HG03066 (cell line): ENCODE results near the gene CD93.

Source experiments
- ATAC-seq: cut with Tn5 transposase; IDR thresholded peaks from one replicate; pipeline ENCODE4 v1.9.1; 2021; ENCODE audit warnings: low read depth; ENCODE audit not compliant: unreplicated experiment

The CD93 gene

GRCh38 chr20:23086056-23086566 lies at the start of gene CD93:
TSS of gene CD93 (minus strand) at chr20:23086324. CDS start at chr20:23086192, 132 bp downstream.
- no peak for ATAC-seq

GRCh38 chr20:23133560-23133998 lies 47.5 kb upstream of the CD93 start:
- no peak for ATAC-seq

DNA sequence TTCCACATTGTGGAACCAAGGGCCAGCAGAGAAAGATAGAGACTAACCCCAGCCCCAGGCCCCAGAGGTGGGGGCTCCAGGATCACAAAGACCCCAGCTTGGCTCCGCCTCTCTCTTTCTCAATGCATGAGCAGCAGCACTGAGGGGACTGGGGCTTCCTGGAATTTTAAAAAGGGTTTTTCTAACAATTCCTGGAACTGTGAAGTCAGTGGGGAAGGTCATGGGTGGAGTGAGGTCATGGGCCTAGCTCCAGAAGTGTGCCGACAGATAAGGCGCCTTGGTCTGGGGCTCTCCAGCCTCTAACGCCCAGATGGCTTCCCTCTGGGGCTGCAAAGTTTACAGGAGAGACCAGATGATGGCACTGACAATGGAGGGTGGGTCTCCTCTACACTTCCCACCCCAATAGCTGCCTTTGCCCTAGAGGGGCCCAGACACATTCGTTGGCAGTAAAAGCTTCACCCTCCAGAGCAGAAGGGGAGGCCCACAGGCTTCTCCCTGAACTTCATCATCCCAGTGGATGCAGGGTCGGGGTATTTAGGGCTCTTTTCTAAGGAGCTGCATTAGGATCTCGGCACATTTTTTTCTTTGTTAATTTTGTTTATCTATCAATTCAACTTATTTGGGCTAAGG lies 46.9 kb upstream of the CD93 start:
- no peak for ATAC-seq

DNA sequence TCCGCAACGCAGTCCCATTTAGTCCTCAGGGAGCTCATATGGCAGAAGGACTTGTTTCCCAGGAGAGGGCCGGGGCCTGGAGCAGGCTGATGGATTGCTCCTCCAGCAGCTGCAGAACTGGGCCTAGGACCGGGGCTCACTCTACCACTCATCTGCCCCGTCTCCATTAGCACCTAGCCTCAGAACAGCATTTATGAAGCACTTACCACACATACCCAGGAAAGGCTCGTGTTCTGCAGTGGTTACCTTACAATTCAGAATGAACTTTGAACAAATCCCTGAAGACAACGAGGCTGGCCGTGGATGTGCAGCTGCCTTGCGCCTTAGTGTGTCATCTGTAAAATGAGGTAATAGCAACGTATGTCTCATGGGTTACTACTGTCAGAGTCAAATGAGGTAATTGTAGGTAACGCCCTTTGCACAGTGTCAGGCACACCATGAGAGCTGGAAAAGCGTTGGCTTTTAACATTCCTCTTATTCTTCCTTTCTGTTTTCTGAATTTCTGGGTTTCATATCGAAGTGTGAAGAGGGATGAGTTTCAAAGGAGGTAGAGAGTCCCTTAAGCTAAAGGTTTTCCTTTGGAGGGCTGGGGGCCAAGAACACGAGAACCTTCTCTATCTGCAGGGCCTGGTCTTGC lies 46.3 kb upstream of the CD93 start:
- ATAC-seq, result no peak

DNA sequence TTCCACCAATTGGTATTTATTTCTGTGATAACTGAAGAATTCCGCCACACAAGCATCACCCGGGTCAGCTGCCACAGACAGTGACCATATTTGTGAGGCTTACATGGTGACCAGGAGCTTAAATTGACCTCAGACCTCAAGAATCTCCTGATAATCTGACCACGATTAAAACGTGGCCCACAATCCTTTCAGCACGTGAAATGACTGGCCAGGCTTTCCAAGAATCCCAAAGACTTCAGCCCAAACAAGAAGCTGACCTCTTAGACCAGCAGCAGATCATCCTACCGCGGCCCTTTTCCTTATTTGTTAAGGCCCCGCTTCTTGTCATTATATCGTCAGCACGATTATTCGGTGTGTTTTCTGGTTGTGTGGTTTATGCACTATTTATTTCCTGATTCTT lies 45.6 kb upstream of the CD93 start:
- ATAC-seq, result no peak

DNA sequence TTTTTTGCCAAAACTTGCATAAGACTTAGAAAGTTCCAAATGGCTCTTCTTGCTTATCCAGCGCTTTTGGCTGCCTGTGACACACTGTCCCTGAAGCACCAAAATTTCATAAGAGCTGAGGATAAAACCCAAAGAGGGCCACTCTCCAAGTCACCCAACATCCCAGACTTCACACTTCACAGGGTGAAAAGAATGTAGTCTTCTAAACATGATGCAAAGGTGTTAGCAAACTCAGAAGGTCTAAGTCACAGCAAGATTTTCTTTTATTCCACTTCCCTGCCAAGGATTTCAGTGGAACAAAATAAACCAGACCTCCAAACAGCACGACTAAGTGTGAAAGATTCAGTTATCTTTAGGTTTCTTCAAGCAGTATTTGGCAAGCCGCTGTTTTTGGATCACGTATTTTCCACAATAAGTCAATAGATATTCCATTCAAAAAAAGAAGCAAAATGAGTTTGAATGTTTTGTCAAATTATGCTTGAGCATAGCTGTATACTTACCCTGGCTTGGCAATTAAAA lies 44.6 kb upstream of the CD93 start:
- ATAC-seq, result no peak

- ATAC-seq, result no peak
Observed at GRCh38 chr20:23129891-23130621, 43.9 kb upstream of the CD93 start.

DNA sequence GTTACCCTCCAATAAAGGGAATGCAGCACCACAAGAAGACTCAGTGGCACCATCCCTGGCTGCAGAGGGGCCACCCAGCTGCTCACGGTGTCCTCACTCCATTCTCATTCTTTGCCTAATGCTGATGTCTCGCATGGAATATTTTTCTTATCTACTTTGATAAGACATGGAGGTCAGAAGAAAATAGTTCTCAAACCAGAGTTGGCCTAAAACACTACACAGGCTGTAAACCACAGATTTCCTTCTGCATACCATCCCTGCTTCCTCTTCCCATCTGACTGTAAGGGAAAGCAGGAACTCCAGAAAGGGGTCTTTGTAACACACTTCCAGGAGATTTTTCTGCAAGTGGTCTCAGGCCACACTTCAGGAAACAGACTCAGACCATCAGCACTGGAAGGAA lies 43.1 kb upstream of the CD93 start:
- no peak for ATAC-seq

DNA sequence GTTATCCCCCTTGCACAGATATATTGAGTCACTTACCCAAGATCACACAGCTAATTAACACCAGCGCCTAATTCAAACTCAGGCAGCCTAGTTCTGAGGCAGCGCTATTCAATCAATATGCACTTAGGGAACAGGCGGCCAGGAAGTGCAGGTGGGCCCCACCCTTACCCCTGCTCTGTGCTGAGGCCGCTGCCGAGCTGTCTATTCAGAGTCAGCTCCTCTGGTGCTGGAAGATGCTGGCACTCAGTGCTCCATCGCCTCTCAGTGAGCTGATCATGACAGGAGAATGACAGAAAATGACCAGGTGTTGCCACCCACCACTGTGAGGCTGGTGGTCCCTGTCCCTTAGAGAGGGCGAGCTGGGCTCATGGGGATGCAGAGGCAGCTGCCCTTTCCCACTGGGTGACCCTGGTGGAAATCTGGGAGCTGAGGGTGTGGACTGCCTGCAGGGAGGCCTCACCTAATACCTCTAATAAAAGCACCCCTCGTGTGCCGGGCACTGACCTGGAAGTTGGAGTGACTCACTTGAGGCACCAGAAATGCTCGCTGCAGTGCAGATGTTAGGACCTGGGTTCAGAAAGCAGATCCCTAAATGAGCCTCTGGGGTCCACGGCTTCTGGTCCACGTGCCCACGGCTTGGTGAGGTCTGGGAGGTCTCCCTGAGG lies 42.5 kb upstream of the CD93 start:
- ATAC-seq, result no peak

- no peak for ATAC-seq
Observed at GRCh38 chr20:23127506-23128279, 41.6 kb upstream of the CD93 start.

DNA sequence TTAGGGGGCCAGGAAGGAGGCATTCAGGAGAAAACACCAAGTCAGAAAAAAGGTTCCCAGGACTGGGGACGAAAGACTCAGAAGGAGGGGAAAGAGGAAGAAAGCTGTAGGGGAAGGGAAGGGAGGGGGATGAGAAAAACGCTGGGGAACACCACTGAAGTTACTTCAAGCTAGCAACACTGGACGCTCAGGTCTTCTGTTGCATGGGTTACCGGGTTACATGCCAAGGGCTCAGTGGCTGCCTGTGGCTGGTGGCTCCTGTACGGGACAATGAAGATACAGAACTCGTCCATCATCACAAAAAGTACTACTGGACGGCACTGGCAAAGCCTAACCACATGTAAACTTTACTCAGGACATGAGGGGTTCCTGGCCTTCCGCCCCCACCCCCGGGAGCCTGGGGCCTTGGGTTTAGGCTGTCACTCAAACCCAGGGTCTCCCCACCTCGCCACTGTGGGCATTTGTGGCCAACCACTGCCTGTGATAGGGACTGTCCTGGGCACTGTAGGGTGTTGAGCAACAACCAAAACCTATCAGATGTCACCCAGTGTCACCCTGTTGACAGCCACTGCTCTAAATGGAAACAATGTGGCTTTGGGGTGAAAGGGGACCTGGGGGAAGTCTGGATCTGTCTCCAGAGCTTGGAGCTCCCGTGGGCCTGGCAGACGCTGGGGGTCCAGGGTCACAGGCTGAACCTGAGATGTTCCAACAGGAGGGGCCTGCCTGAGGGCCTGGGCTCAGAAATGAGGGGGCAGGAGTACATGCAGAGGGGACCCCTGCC lies 40.3 kb upstream of the CD93 start:
- no peak for ATAC-seq

- no peak for ATAC-seq
Observed at GRCh38 chr20:23125625-23126191, 39.6 kb upstream of the CD93 start.

- ATAC-seq, result no peak
Observed at GRCh38 chr20:23125159-23125558, 39.0 kb upstream of the CD93 start.

DNA sequence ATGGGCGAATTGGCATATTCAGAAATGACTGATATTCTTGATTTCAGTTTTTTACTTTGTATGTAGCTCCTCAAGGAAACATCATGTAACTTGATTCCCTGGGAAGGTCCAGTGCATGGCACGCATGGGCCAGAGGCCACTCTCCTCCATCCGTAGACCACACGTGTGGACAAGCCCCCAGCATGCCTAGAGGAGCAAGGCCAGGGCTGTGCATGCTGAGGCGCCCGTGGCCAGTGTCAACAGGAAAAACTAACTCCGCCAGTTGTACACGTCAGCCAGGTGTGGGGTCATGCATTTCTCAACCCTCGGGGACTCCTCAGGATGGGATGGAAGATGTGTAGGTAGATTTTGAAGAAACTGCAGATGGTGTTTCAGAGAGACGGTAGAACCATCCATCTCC lies 37.8 kb upstream of the CD93 start:
- ATAC-seq, result no peak

DNA sequence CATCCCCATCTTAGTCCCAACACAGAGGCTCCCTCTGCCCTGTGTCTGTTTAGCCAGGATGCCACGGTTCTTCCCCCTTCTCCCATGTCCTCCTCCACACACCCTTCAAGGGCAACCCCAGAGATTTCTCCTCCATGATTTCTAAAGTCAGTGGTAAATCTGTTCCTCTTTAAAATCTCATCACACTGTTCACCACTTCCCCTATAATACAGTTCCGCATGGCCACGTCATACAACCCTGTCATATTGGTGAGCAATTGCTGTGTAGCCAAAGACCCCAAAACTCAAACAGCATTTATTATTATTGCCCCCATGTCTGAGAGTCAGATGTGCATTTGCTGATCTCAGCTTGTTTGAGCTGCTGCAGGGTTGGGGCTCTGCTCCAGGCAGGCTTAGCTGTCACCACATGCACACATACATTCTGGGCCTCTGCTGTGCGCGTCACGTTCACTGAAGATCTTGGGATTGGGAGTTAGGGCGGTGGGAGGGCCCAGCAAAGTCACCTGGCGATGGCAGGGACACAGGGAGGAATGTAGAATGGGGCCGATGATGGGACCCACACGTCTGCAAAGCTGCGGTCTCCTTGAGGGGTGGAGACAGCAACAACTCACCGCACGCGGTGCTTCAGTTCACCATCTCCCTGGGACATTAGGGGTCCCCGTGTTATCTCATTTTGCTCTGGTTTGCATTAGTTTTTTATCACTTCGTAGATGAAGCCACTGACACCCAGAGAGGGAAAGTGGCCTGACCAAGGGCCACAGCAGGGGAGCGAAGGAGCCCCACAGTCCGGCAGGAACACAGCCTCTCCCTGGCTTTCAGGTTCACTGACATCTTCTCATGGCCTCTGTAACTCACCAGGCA lies 36.9 kb upstream of the CD93 start:
- ATAC-seq, result no peak

DNA sequence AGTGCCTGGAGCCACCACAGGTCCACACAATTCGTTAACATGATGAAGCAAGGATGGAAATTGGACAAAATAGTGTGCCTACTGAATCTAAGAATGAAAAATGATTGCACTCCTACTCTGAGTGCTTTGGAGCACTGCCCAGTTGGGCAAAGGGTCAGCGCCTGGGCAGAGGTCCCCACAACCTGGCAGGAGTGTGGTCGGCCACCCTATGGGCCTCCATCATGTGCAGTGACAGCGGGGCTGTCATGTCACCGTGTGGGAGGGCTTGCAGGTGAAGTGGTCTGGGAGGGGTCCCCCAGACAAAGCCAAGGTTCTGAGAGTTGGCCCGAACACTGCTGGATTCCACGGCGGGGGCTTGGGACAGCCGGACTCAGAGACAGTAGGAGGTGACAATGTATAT lies 36.2 kb upstream of the CD93 start:
- no peak for ATAC-seq

- ATAC-seq, result no peak
Observed at GRCh38 chr20:23121751-23122320, 35.7 kb upstream of the CD93 start.
